B cell (primary cell): ENCODE data around the gene SLC2A13. TPM values are rescaled to one million over a fixed set of nuclear protein-coding genes. Genes with fewer than 3 reads are reported as not detected.

Source experiments
- ATAC-seq: fragments of 200-7000 bp; cut with Tn5 transposase; one replicate; pipeline ENCODE4 v1.10.0; 2021; ENCODE audit warnings: low read depth, mild to moderate bottlenecking, moderate number of reproducible peaks, moderate library complexity
- CTCF ChIA-PET: fragments of 350-600 bp; sonication (Branson Sonifier 250); formaldehyde crosslinking; loops from one replicate; lab custom pipeline; 2021; ENCODE audit warnings: antibody characterized with exemption, inconsistent platforms; lab: Charles Lee
- POLR2A ChIA-PET: fragments of 350-600 bp; sonication (Branson Sonifier 250); formaldehyde crosslinking; loops from one replicate; lab custom pipeline; 2021; ENCODE audit warnings: antibody characterized with exemption; lab: Charles Lee
- DNase-seq: peaks from one replicate; pipeline ENCODE4 v3.0.0; 2013
- H2AFZ ChIP-seq: 2 replicates; pipeline ENCODE4 v1.6.1; 2012; ENCODE audit warnings: mild to moderate bottlenecking, low read depth, low read length; ENCODE audit not compliant: insufficient read depth, poor library complexity, severe bottlenecking
- H3K27ac ChIP-seq, 2 donors: 1 replicate in 1 of 2; 2 replicates in 1 of 2; pipeline ENCODE4 v1.5.1; 2012 to 2013; ENCODE audit warnings: low read length in 2 of 2, mild to moderate bottlenecking in 2 of 2, moderate library complexity in 1 of 2
- H3K27me3 ChIP-seq, 4 experiments: fragments of 200-600 bp in 1 of 4; sonication (generic) in 1 of 4; replicated peaks in 1 of 4; 1 replicate in 2 of 4; 2 replicates in 2 of 4; pipeline versions ENCODE4 v1.6.1 to v1.7.0; 2013 to 2016; ENCODE audit warnings: low read length in 3 of 4, mild to moderate bottlenecking in 2 of 4, mixed read lengths in 1 of 4, moderate library complexity in 1 of 4; ENCODE audit not compliant: insufficient read depth in 4 of 4, control insufficient read depth in 3 of 4; ENCODE audit errors: control extremely low read depth in 1 of 4
- H3K36me3 ChIP-seq, 2 experiments: replicated peaks in 1 of 2; 1 replicate in 1 of 2; 2 replicates in 1 of 2; pipeline versions ENCODE4 v1.6.1 to v1.7.1; 2013; ENCODE audit warnings: low read length in 1 of 2; ENCODE audit not compliant: insufficient read depth in 2 of 2, control insufficient read depth in 1 of 2; ENCODE audit errors: control extremely low read depth in 1 of 2, extremely low read depth in 1 of 2
- H3K4me1 ChIP-seq, 2 donors: fragments of 200-600 bp in 1 of 2; sonication (generic) in 1 of 2; 1 replicate in 1 of 2; 2 replicates in 1 of 2; pipeline versions ENCODE4 v1.5.1 to v1.6.1; 2013 to 2017; ENCODE audit warnings: low read length in 2 of 2; ENCODE audit not compliant: control insufficient read depth in 2 of 2, insufficient read depth in 2 of 2
- H3K4me2 ChIP-seq: replicated peaks from 2 replicates; pipeline ENCODE3; 2012; ENCODE audit warnings: mild to moderate bottlenecking, low read depth, low read length; ENCODE audit not compliant: poor library complexity, severe bottlenecking
- H3K4me3 ChIP-seq, 5 experiments: fragments of 200-600 bp in 1 of 5; sonication (generic) in 1 of 5; 1 replicate in 3 of 5; 2 replicates in 2 of 5; pipeline versions ENCODE4 v1.5.1 to v1.7.0; 2011 to 2016; ENCODE audit warnings: low read length in 4 of 5, mild to moderate bottlenecking in 4 of 5, low read depth in 2 of 5, control low read depth in 1 of 5, moderate library complexity in 1 of 5; ENCODE audit not compliant: insufficient read depth in 1 of 5; ENCODE audit errors: control extremely low read depth in 1 of 5, extremely low read depth in 1 of 5
- H3K79me2 ChIP-seq: fragments of 200-600 bp; sonication (generic); one replicate; pipeline ENCODE4 v1.6.0; 2016; ENCODE audit warnings: low read length; ENCODE audit not compliant: control insufficient read depth, insufficient read depth
- H3K9ac ChIP-seq: fragments of 200-600 bp; sonication (generic); 2 replicates; pipeline ENCODE4 v1.6.1; 2017; ENCODE audit warnings: mild to moderate bottlenecking, low read length, moderate library complexity
- H3K9me3 ChIP-seq, 3 donors: one replicate each; pipeline versions ENCODE4 v1.6.1 to v1.7.1; 2013; ENCODE audit warnings: low read length in 2 of 3; ENCODE audit not compliant: control insufficient read depth in 2 of 3, insufficient read depth in 1 of 3; ENCODE audit errors: control extremely low read depth in 1 of 3
- H4K20me1 ChIP-seq: 2 replicates; pipeline ENCODE4 v1.6.0; 2012; ENCODE audit warnings: mild to moderate bottlenecking, low read length; ENCODE audit not compliant: insufficient read depth, control insufficient read depth, poor library complexity, severe bottlenecking
- H3K27ac Mint-ChIP-seq: one replicate; pipeline ENCODE4 v1.8.0; 2021; ENCODE audit warnings: mixed read lengths
- H3K27me3 Mint-ChIP-seq: one replicate; pipeline ENCODE4 v1.8.0; 2021; ENCODE audit warnings: mixed read lengths
- H3K4me1 Mint-ChIP-seq: one replicate; pipeline ENCODE4 v1.8.0; 2021; ENCODE audit warnings: mixed read lengths
- H3K4me3 Mint-ChIP-seq: one replicate; pipeline ENCODE4 v1.8.0; 2021; ENCODE audit warnings: mixed read lengths
- H3K9me3 Mint-ChIP-seq: one replicate; pipeline ENCODE4 v1.8.0; 2022; ENCODE audit warnings: mixed read lengths; ENCODE audit not compliant: insufficient read depth
- CTCF ChIP-seq: fragments of 200-600 bp; IDR thresholded peaks from one replicate; pipeline ENCODE4 v1.8.0; 2022; ENCODE audit warnings: antibody characterized with exemption, mild to moderate bottlenecking
- EZH2 ChIP-seq: IDR thresholded peaks from 2 replicates; pipeline ENCODE4 v1.6.1; 2012; ENCODE audit warnings: borderline replicate concordance, low read depth, mild to moderate bottlenecking, moderate library complexity, low read length; ENCODE audit not compliant: insufficient read depth, poor library complexity, severe bottlenecking
- WGBS: methylation state at CpG from one replicate; pipeline ENCODE4 v1.1.5; 2013; ENCODE audit warnings: missing lambda C conversion rate; ENCODE audit not compliant: insufficient coverage; 5-methylcytosine and 5-hydroxymethylcytosine counted together
- intact Hi-C: fragments of 100-400 bp; cut with micrococcal nuclease; formaldehyde crosslinking; loops from one replicate; pipeline ENCODE4 v1.10.0; 2022
- polyA plus RNA-seq: library from polyadenylated mRNA; depleted of rRNA; stranded (reverse); fragments of >200 nt; gene quantifications from 2 replicates; pipeline ENCODE4 v1.2.3, GENCODE V29; 2012
- total RNA-seq, 2 donors: library from RNA; stranded (reverse); fragments of 120-200 nt in 1 of 2; gene quantifications; 1 replicate in 1 of 2; 2 replicates in 1 of 2; pipeline versions ENCODE4 v1.2.3 to v1.2.4, GENCODE V29; 2013 to 2022

Gene SLC2A13
- total and polyA plus RNA-seq, 2 donors (not counting 1 experiment from before 2014, with no cell fraction given) = 2.1 to 8.6 TPM

DNA sequence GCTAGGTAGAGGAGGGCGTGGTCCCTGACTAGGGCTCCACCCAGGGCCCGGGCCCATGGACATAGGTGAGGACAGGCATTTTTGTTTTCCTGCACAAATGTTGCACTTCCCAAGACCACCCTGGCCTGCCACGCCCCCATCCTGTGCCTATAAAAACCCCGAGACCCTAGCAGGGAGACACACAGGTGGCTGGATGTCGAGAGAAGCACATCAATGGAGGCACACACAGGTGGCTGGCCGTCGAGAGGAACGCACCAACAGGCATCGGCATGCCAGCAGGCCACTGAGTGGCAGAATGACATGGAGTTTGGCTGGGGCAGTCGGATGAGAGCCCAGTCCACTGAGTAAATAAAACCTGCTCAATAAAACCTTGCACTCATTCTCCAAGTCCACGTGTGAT, 328.4 kb downstream of the SLC2A13 start:
- DNase-seq = no peak
- intact Hi-C loops = no loop called here
- no peaks in the 10 kb centered on the region for H3K36me3 ChIP-seq
- POLR2A ChIA-PET = no interaction called here
- H3K4me1 Mint-ChIP-seq = no peaks in the 10 kb centered on the region
- ATAC-seq = no peak
- TF ChIP-seq EZH2 (no peak), CTCF (no peak)
- H3K9me3 ChIP-seq = no peaks in the 10 kb centered on the region
- H4K20me1 ChIP-seq = no peaks in the 10 kb centered on the region
- H3K9ac ChIP-seq = no peak overlapping the region
- H3K27ac Mint-ChIP-seq = no peak overlapping the region
- no peaks in the 10 kb centered on the region for H3K9me3 Mint-ChIP-seq
- no peaks in the 10 kb centered on the region for H3K4me1 ChIP-seq
- no peaks in the 10 kb centered on the region for H3K27me3 ChIP-seq
- no peak overlapping the region for H3K4me3 Mint-ChIP-seq
- WGBS = 98% methylated on average over 9 of the region's 11 CpGs
- H3K27me3 Mint-ChIP-seq = no peaks in the 10 kb centered on the region
- H3K4me3 ChIP-seq = no peak overlapping the region
- no peak overlapping the region for H3K4me2 ChIP-seq
- no peak overlapping the region for H2AFZ ChIP-seq
- H3K27ac ChIP-seq = no peak overlapping the region
- CTCF ChIA-PET = no interaction called here
- H3K79me2 ChIP-seq = no peaks in the 10 kb centered on the region

GRCh38 chr12:39773266-39773665, 332.6 kb downstream of the SLC2A13 start:
- no peaks in the 10 kb centered on the region for H3K4me1 Mint-ChIP-seq
- Histone ChIP-seq H3K4me3 (no peak overlapping the region), H3K4me2 (no peak overlapping the region), H3K79me2 (no peaks in the 10 kb centered on the region), H3K4me1 (no peaks in the 10 kb centered on the region), H3K27me3 (no peaks in the 10 kb centered on the region), H3K27ac (no peak overlapping the region), H3K9ac (no peak overlapping the region), H4K20me1 (no peaks in the 10 kb centered on the region), H2AFZ (no peak overlapping the region), H3K9me3 (no peaks in the 10 kb centered on the region), H3K36me3 (no peaks in the 10 kb centered on the region)
- TF ChIP-seq EZH2 (no peak), CTCF (no peak)
- CTCF ChIA-PET = no interaction called here
- no peak overlapping the region for H3K4me3 Mint-ChIP-seq
- no peaks in the 10 kb centered on the region for H3K9me3 Mint-ChIP-seq
- intact Hi-C loops = no loop called here
- no CpG with 5 or more reads among the region's 2 CpGs for WGBS
- H3K27me3 Mint-ChIP-seq = no peaks in the 10 kb centered on the region
- POLR2A ChIA-PET = no interaction called here
- no peak for ATAC-seq
- no peak for DNase-seq
- H3K27ac Mint-ChIP-seq = no peak overlapping the region
